Measurements from ENCODE around the gene CD36.

The CD36 gene

GRCh38 chr7:80640846-80641245, 2.4 kb downstream of the CD36 start:
- no peak overlapping the region for H3K4me3 ChIP-seq (IDR thresholded peaks at IDR 0.05; ENCODE audit: insufficient read depth, low read depth, low read length)
- no peak overlapping the region for H3K27ac ChIP-seq
- H3K27me3 ChIP-seq (ENCODE audit: insufficient read depth, low read depth) = no peaks in the 10 kb centered on the region
- H3K4me1 ChIP-seq (ENCODE audit: low read depth, poor library complexity, severe bottlenecking) = no peaks in the 10 kb centered on the region
- no peaks in the 10 kb centered on the region for H4K20me1 ChIP-seq (ENCODE audit: insufficient read depth)
- H3K9ac ChIP-seq = no peak overlapping the region
- no peak overlapping the region for H2AFZ ChIP-seq (ENCODE audit: low read depth)
- H3K79me2 ChIP-seq (ENCODE audit: insufficient read depth, low read depth) = no peaks in the 10 kb centered on the region
- H3K36me3 ChIP-seq (ENCODE audit: insufficient read depth) = no peaks in the 10 kb centered on the region
- no peak for TF ChIP-seq CTCF (conservative IDR thresholded peaks at IDR 0.05; ENCODE audit: low read depth, low read length)
- no peak overlapping the region for H3K4me2 ChIP-seq

- TF ChIP-seq CTCF (conservative IDR thresholded peaks at IDR 0.05; ENCODE audit: low read depth, low read length) = no peak
- H3K9ac ChIP-seq = no peak overlapping the region
- H3K27ac ChIP-seq = no peak overlapping the region
- H3K4me1 ChIP-seq (ENCODE audit: low read depth, poor library complexity, severe bottlenecking) = no peaks in the 10 kb centered on the region
- H3K36me3 ChIP-seq (ENCODE audit: insufficient read depth) = no peaks in the 10 kb centered on the region
- H3K27me3 ChIP-seq (ENCODE audit: insufficient read depth, low read depth) = no peaks in the 10 kb centered on the region
- H3K4me3 ChIP-seq (IDR thresholded peaks at IDR 0.05; ENCODE audit: insufficient read depth, low read depth, low read length) = no peak overlapping the region
- no peaks in the 10 kb centered on the region for H3K79me2 ChIP-seq (ENCODE audit: insufficient read depth, low read depth)
- no peaks in the 10 kb centered on the region for H4K20me1 ChIP-seq (ENCODE audit: insufficient read depth)
- H3K4me2 ChIP-seq = no peak overlapping the region
- no peak overlapping the region for H2AFZ ChIP-seq (ENCODE audit: low read depth)
Observed at GRCh38 chr7:80641548-80641947, 3.1 kb downstream of the CD36 start.

- Histone ChIP-seq H3K79me2 (ENCODE audit: insufficient read depth, low read depth) (no peaks in the 10 kb centered on the region), H3K27me3 (ENCODE audit: insufficient read depth, low read depth) (no peaks in the 10 kb centered on the region), H3K4me2 (no peak overlapping the region), H3K4me3 (IDR thresholded peaks at IDR 0.05; ENCODE audit: insufficient read depth, low read depth, low read length) (no peak overlapping the region), H3K4me1 (ENCODE audit: low read depth, poor library complexity, severe bottlenecking) (no peaks in the 10 kb centered on the region), H4K20me1 (ENCODE audit: insufficient read depth) (no peaks in the 10 kb centered on the region), H3K9ac (no peak overlapping the region), H3K27ac (no peak overlapping the region), H2AFZ (ENCODE audit: low read depth) (no peak overlapping the region), H3K36me3 (ENCODE audit: insufficient read depth) (no peaks in the 10 kb centered on the region)
- no peak for TF ChIP-seq CTCF (conservative IDR thresholded peaks at IDR 0.05; ENCODE audit: low read depth, low read length)
Observed at GRCh38 chr7:80642871-80643270, 4.4 kb downstream of the CD36 start.

GRCh38 chr7:80643336-80643915, 5.0 kb downstream of the CD36 start:
- no peaks in the 10 kb centered on the region for H3K36me3 ChIP-seq (ENCODE audit: insufficient read depth)
- H2AFZ ChIP-seq (ENCODE audit: low read depth) = no peak overlapping the region
- no peaks in the 10 kb centered on the region for H3K4me1 ChIP-seq (ENCODE audit: low read depth, poor library complexity, severe bottlenecking)
- no peak overlapping the region for H3K9ac ChIP-seq
- no peak overlapping the region for H3K27ac ChIP-seq
- H4K20me1 ChIP-seq (ENCODE audit: insufficient read depth) = no peaks in the 10 kb centered on the region
- H3K27me3 ChIP-seq (ENCODE audit: insufficient read depth, low read depth) = no peaks in the 10 kb centered on the region
- H3K4me3 ChIP-seq (IDR thresholded peaks at IDR 0.05; ENCODE audit: insufficient read depth, low read depth, low read length) = no peak overlapping the region
- H3K79me2 ChIP-seq (ENCODE audit: insufficient read depth, low read depth) = no peaks in the 10 kb centered on the region
- TF ChIP-seq CTCF (conservative IDR thresholded peaks at IDR 0.05; ENCODE audit: low read depth, low read length) = no peak
- H3K4me2 ChIP-seq = no peak overlapping the region

Measured in KMS-11 (cell line).